Measurements from ENCODE around the gene LRRN4. TPM values are rescaled to one million over a fixed set of nuclear protein-coding genes. Genes with fewer than 3 reads are reported as not detected.
A peak's percentile ranks its signal among the peaks of the same experiment; 100 is the strongest.

Gene LRRN4
- total RNA-seq, 1 donor from 2014 or later = 76.6 TPM

GRCh38 chr20:6007094-6007528 is 46.7 kb downstream of the LRRN4 start:
- DNase-seq (no peak), ATAC-seq (no peak)
- TF ChIP-seq CTCF (IDR thresholded peaks at IDR 0.05) = no peak
- H3K36me3 ChIP-seq = peaks cover 24% of the 10 kb centered on the region
- H3K27me3 ChIP-seq = no peaks in the 10 kb centered on the region
- peak overlapping the region; percentile 82 for H3K27ac ChIP-seq
- peaks cover 32% of the 10 kb centered on the region for H3K4me1 ChIP-seq
- intact Hi-C loops (cut with DNase I) = no loop called here
- H3K9me3 ChIP-seq = no peaks in the 10 kb centered on the region
- H3K4me3 ChIP-seq = peak overlapping the region; percentile 78

GRCh38 chr20:6006603-6006949 is 47.3 kb downstream of the LRRN4 start:
- intact Hi-C loops (cut with DNase I) = no loop called here
- peaks cover 18% of the 10 kb centered on the region for H3K36me3 ChIP-seq
- H3K9me3 ChIP-seq = no peaks in the 10 kb centered on the region
- no peak for TF ChIP-seq CTCF (IDR thresholded peaks at IDR 0.05)
- H3K4me1 ChIP-seq = peaks cover 32% of the 10 kb centered on the region
- ATAC-seq = no peak
- H3K4me3 ChIP-seq = peak overlapping the region; percentile 78
- DNase-seq = no peak
- peak overlapping the region; percentile 82 for H3K27ac ChIP-seq
- no peaks in the 10 kb centered on the region for H3K27me3 ChIP-seq

- Histone ChIP-seq H3K27me3 (no peaks in the 10 kb centered on the region), H3K27ac (no peak overlapping the region), H3K36me3 (peaks cover 1% of the 10 kb centered on the region), H3K4me1 (peaks cover 6% of the 10 kb centered on the region), H3K9me3 (no peaks in the 10 kb centered on the region), H3K4me3 (no peak overlapping the region)
- ATAC-seq (no peak), DNase-seq (no peak)
- intact Hi-C loops (cut with DNase I) = no loop called here
- no peak for TF ChIP-seq CTCF (IDR thresholded peaks at IDR 0.05)
Measured at GRCh38 chr20:6000871-6001270, 53.0 kb downstream of the LRRN4 start.

GRCh38 chr20:5999783-6000182 is 54.1 kb downstream of the LRRN4 start:
- DNase-seq = no peak
- H3K36me3 ChIP-seq = peaks cover 8% of the 10 kb centered on the region
- intact Hi-C loops (cut with DNase I) = no loop called here
- no peaks in the 10 kb centered on the region for H3K9me3 ChIP-seq
- no peak for ATAC-seq
- H3K4me1 ChIP-seq = peaks cover under 1% of the 10 kb centered on the region
- no peak for TF ChIP-seq CTCF (IDR thresholded peaks at IDR 0.05)
- H3K27me3 ChIP-seq = no peaks in the 10 kb centered on the region
- H3K4me3 ChIP-seq = no peak overlapping the region
- no peak overlapping the region for H3K27ac ChIP-seq

- intact Hi-C loops (cut with DNase I) = no loop called here
- peak; percentile 57 for ATAC-seq
- Histone ChIP-seq H3K4me1 (no peaks in the 10 kb centered on the region), H3K36me3 (peaks cover 13% of the 10 kb centered on the region), H3K4me3 (no peak overlapping the region), H3K27ac (no peak overlapping the region), H3K9me3 (no peaks in the 10 kb centered on the region), H3K27me3 (no peaks in the 10 kb centered on the region)
- no peak for TF ChIP-seq CTCF (IDR thresholded peaks at IDR 0.05)
- DNase-seq = no peak
Measured at GRCh38 chr20:5996765-5997164, 57.1 kb downstream of the LRRN4 start.
